Measurements from ENCODE around the gene ATAD3A. TPM values are rescaled to one million over a fixed set of nuclear protein-coding genes. Genes with fewer than 3 reads are reported as not detected.

ATAD3A gene
- total RNA-seq (ENCODE audit: low replicate concordance), result 20.5 and 40.8 TPM in 2 replicates

GRCh38 chr1:1511533-1512285 is at the start of gene ATAD3A:
Gene ATAD3A, plus strand, starts transcription at chr1:1512162. Its CDS starts 107 bp downstream, at chr1:1512269.

GRCh38 chr1:1471389-1472052 is 40.4 kb upstream of the ATAD3A start, which contains the start of gene ATAD3B:
Gene ATAD3B, plus strand, starts transcription at chr1:1471765. Its CDS starts 120 bp downstream, at chr1:1471885.

GRCh38 chr1:1540090-1540817 is 28.3 kb downstream of the ATAD3A start, which contains the start of gene TMEM240:
Gene TMEM240, minus strand, starts transcription at chr1:1540624. Its CDS starts 278 bp downstream, at chr1:1540346.

GRCh38 chr1:1574721-1575537 is 63.0 kb downstream of the ATAD3A start, which contains the start of gene SSU72:
Gene SSU72, minus strand, starts transcription at chr1:1574863. Its CDS starts 306 bp downstream, at chr1:1574557.

Other genes with a start within 250 kb of the ATAD3A start
- 9.9 and 30.1 TPM in 2 replicates for gene UBE2J2, start 238.3 kb upstream of the ATAD3A start, total RNA-seq (ENCODE audit: low replicate concordance)
- 0.38 and 0.47 TPM in 2 replicates for gene SCNN1D, start 231.7 kb upstream of the ATAD3A start, total RNA-seq (ENCODE audit: low replicate concordance)
- 22.7 and 64.0 TPM in 2 replicates for gene ACAP3, start 204.2 kb upstream of the ATAD3A start, total RNA-seq (ENCODE audit: low replicate concordance)
- 4.7 and 14.8 TPM in 2 replicates for gene PUSL1, start 203.6 kb upstream of the ATAD3A start, total RNA-seq (ENCODE audit: low replicate concordance)
- 52.0 and 105 TPM in 2 replicates for gene INTS11, start 187.5 kb upstream of the ATAD3A start, total RNA-seq (ENCODE audit: low replicate concordance)
- 4.3 and 8.5 TPM in 2 replicates for gene CPTP, start 187.4 kb upstream of the ATAD3A start, total RNA-seq (ENCODE audit: low replicate concordance)
- gene TAS1R3, start 180.9 kb upstream of the ATAD3A start, total RNA-seq (ENCODE audit: low replicate concordance), result 0.15 and 0.35 TPM in 2 replicates
- 72.2 and 104 TPM in 2 replicates for gene DVL1, start 162.7 kb upstream of the ATAD3A start, total RNA-seq (ENCODE audit: low replicate concordance)
- 200 and 222 TPM in 2 replicates for gene MXRA8, start 153.6 kb upstream of the ATAD3A start, total RNA-seq (ENCODE audit: low replicate concordance)
- gene AURKAIP1, start 137.0 kb upstream of the ATAD3A start, total RNA-seq (ENCODE audit: low replicate concordance), result 51.0 and 109 TPM in 2 replicates
- gene CCNL2, start 112.8 kb upstream of the ATAD3A start, total RNA-seq (ENCODE audit: low replicate concordance), result 92.2 and 99.7 TPM in 2 replicates
- gene MRPL20, start 104.9 kb upstream of the ATAD3A start, total RNA-seq (ENCODE audit: low replicate concordance), result 59.4 and 118 TPM in 2 replicates
- 0.23 TPM in 2 replicates for gene ANKRD65, start 90.9 kb upstream of the ATAD3A start, total RNA-seq (ENCODE audit: low replicate concordance)
- 1.5 and 1.6 TPM in 2 replicates for gene VWA1, start 76.5 kb upstream of the ATAD3A start, total RNA-seq (ENCODE audit: low replicate concordance)
- gene ATAD3C, start 62.5 kb upstream of the ATAD3A start, total RNA-seq (ENCODE audit: low replicate concordance), result under 0.01 and 0.15 TPM in 2 replicates
- gene ATAD3B, start 40.4 kb upstream of the ATAD3A start, total RNA-seq (ENCODE audit: low replicate concordance), result 15.9 and 18.1 TPM in 2 replicates
- 1.6 and 5.6 TPM in 2 replicates for gene TMEM240, start 28.5 kb downstream of the ATAD3A start, total RNA-seq (ENCODE audit: low replicate concordance)
- 24.2 and 47.0 TPM in 2 replicates for gene SSU72, start 62.7 kb downstream of the ATAD3A start, total RNA-seq (ENCODE audit: low replicate concordance)
- 0.45 and 0.82 TPM in 2 replicates for gene FNDC10, start 88.0 kb downstream of the ATAD3A start, total RNA-seq (ENCODE audit: low replicate concordance)
- gene MIB2, start 103.3 kb downstream of the ATAD3A start, total RNA-seq (ENCODE audit: low replicate concordance), result 60.0 and 184 TPM in 2 replicates
- 2.1 and 4.7 TPM in 2 replicates for gene MMP23B, start 120.0 kb downstream of the ATAD3A start, total RNA-seq (ENCODE audit: low replicate concordance)
- gene CDK11B, start 146.8 kb downstream of the ATAD3A start, total RNA-seq (ENCODE audit: low replicate concordance), result 8.8 and 9.0 TPM in 2 replicates
- gene SLC35E2B, start 180.6 kb downstream of the ATAD3A start, total RNA-seq (ENCODE audit: low replicate concordance), result 19.3 and 24.9 TPM in 2 replicates
- gene CDK11A, start 212.2 kb downstream of the ATAD3A start, total RNA-seq (ENCODE audit: low replicate concordance), result 7.7 and 11.8 TPM in 2 replicates

Data from smooth muscle cell of the coronary artery (primary cell).